GM12878 (cell line): Measurements from ENCODE around the gene CHST8. TPM values are rescaled to one million over a fixed set of nuclear protein-coding genes. Genes with fewer than 3 reads are reported as not detected.

Experiments
- ATAC-seq: fragments of 200-7000 bp; cut with Tn5 transposase; 3 replicates; pipeline ENCODE4 v1.9.1; 2020; ENCODE audit warnings: mild to moderate bottlenecking, moderate library complexity
- BruUV-seq: library from RNA; stranded (reverse); fragments of 400-500 nt; replicated peaks from 2 replicates; lab custom pipeline; 2021; lab: Mats Ljungman, UMichigan
- CTCF ChIA-PET: fragments of 300-600 bp; sonication (Branson Sonifier 250); formaldehyde crosslinking; extraction: SDS; loops from one replicate; lab custom pipeline; 2021; ENCODE audit warnings: inconsistent platforms; lab: Yijun Ruan, JAX
- POLR2A ChIA-PET: fragments of 350-600 bp; formaldehyde crosslinking; extraction: SDS; loops from one replicate; lab custom pipeline; 2021; ENCODE audit warnings: inconsistent platforms; lab: Charles Lee
- RAD21 ChIA-PET: fragments of 300-600 bp; sonication (Branson Sonifier 250); formaldehyde crosslinking; loops from one replicate; lab custom pipeline; 2023; ENCODE audit warnings: antibody characterized with exemption; ENCODE audit not compliant: unreplicated experiment; lab: Charles Lee
- SMC1A ChIA-PET: fragments of 300-600 bp; sonication (Branson Sonifier 250); formaldehyde crosslinking; loops from one replicate; lab custom pipeline; 2023; ENCODE audit not compliant: unreplicated experiment, uncharacterized antibody; lab: Charles Lee
- DNase-seq: peaks from one replicate; pipeline ENCODE4 v3.0.0-alpha.2; 2011; ENCODE audit warnings: low read depth, low spot score
- FAIRE-seq: peaks from 3 replicates; lab custom pipeline; 2011; peaks lifted over from hg19 to GRCh38; lab: Jason Lieb, UNC
- H2AFZ ChIP-seq: 2 replicates; pipeline ENCODE4 v1.6.0; 2011; ENCODE audit warnings: low read depth, low read length, control low read depth; ENCODE audit not compliant: control insufficient read depth
- H3K27ac ChIP-seq: 2 replicates; pipeline ENCODE4 v1.5.1; 2011; ENCODE audit warnings: control low read depth; ENCODE audit not compliant: control insufficient read depth, insufficient read depth
- H3K27me3 ChIP-seq, 2 experiments: replicated peaks in 1 of 2; 2 replicates each; pipeline versions ENCODE4 v1.6.0 to v1.6.1; 2011; ENCODE audit warnings: low read length in 1 of 2; ENCODE audit not compliant: control insufficient read depth in 2 of 2, insufficient read depth in 2 of 2
- H3K36me3 ChIP-seq, 2 experiments: 2 replicates each; pipeline ENCODE4 v1.5.1; 2011; ENCODE audit warnings: low read length in 1 of 2; ENCODE audit not compliant: control insufficient read depth in 2 of 2, insufficient read depth in 2 of 2
- H3K4me1 ChIP-seq: 2 replicates; pipeline ENCODE4 v1.6.1; 2011; ENCODE audit warnings: mild to moderate bottlenecking, low read length, moderate library complexity, mixed read lengths; ENCODE audit not compliant: control insufficient read depth, insufficient read depth
- H3K4me2 ChIP-seq: 2 replicates; pipeline ENCODE4 v1.6.0; 2011; ENCODE audit warnings: control low read depth; ENCODE audit not compliant: control insufficient read depth, insufficient read depth
- H3K4me3 ChIP-seq: fragments of 200-600 bp; sonication (generic); 2 replicates; pipeline ENCODE4 v1.5.1; 2016
- H3K79me2 ChIP-seq: 2 replicates; pipeline ENCODE4 v1.6.0; 2011; ENCODE audit warnings: low read length; ENCODE audit not compliant: control insufficient read depth, insufficient read depth
- H3K9ac ChIP-seq: 2 replicates; pipeline ENCODE4 v1.8.0; 2011; ENCODE audit warnings: low read length, control low read depth, mixed read lengths; ENCODE audit not compliant: control insufficient read depth, insufficient read depth
- H3K9me3 ChIP-seq: replicated peaks from 3 replicates; pipeline ENCODE4 v1.5.1; 2011; ENCODE audit warnings: mild to moderate bottlenecking, low read length; ENCODE audit not compliant: control insufficient read depth, insufficient read depth
- H4K20me1 ChIP-seq: 2 replicates; pipeline ENCODE4 v1.6.0; 2011; ENCODE audit not compliant: control insufficient read depth, insufficient read depth
- BACH1 ChIP-seq: fragments of 450-650 bp; IDR thresholded peaks from 2 replicates; pipeline ENCODE4 v1.6.1; 2017; ENCODE audit warnings: mild to moderate bottlenecking, borderline replicate concordance
- CBFB ChIP-seq: IDR thresholded peaks from 2 replicates; pipeline ENCODE4 v1.6.1; 2016; ENCODE audit warnings: antibody characterized with exemption, low read depth
- CBX3 ChIP-seq: fragments of 200-600 bp; sonication (generic); IDR thresholded peaks from 2 replicates; pipeline ENCODE4 v1.6.1; 2016; ENCODE audit warnings: low read depth, borderline replicate concordance
- E2F8 ChIP-seq: fragments of 450-650 bp; IDR thresholded peaks from 2 replicates; pipeline ENCODE4 v1.6.1; 2018; ENCODE audit warnings: mild to moderate bottlenecking, low read depth, moderate library complexity; ENCODE audit not compliant: partially characterized antibody
- FOXK2 ChIP-seq: fragments of 450-650 bp; IDR thresholded peaks from 2 replicates; pipeline ENCODE4 v1.6.1; 2017; ENCODE audit warnings: mild to moderate bottlenecking, moderate library complexity
- JUNB ChIP-seq: IDR thresholded peaks from 2 replicates; pipeline ENCODE4 v1.6.1; 2016; ENCODE audit warnings: antibody characterized with exemption, mild to moderate bottlenecking
- MAX ChIP-seq: IDR thresholded peaks from 2 replicates; pipeline ENCODE4 v1.6.1; 2012; ENCODE audit warnings: low read depth, low read length, improper control_type of control experiment
- NFIC ChIP-seq: IDR thresholded peaks from 2 replicates; pipeline ENCODE4 v1.6.1; 2012; ENCODE audit warnings: low read depth, mild to moderate bottlenecking, inconsistent platforms, low read length, moderate library complexity
- NR2C1 ChIP-seq: fragments of 450-650 bp; IDR thresholded peaks from 2 replicates; pipeline ENCODE4 v1.6.1; 2017; ENCODE audit warnings: antibody characterized with exemption, mild to moderate bottlenecking, moderate library complexity
- RB1 ChIP-seq: fragments of 450-650 bp; formaldehyde crosslinking; IDR thresholded peaks from 2 replicates; pipeline ENCODE4 v1.6.1; 2017; ENCODE audit warnings: mild to moderate bottlenecking, borderline replicate concordance
- SIN3A ChIP-seq: IDR thresholded peaks from 2 replicates; pipeline ENCODE4 v1.6.1; 2012; ENCODE audit warnings: low read depth, low read length, improper control_type of control experiment
- SREBF1 ChIP-seq: IDR thresholded peaks from 2 replicates; pipeline ENCODE4 v1.6.1; 2012; ENCODE audit warnings: mild to moderate bottlenecking, low read length
- TCF3 ChIP-seq: IDR thresholded peaks from 2 replicates; pipeline ENCODE4 v1.6.1; 2012; ENCODE audit warnings: low read depth, mild to moderate bottlenecking, low read length, borderline replicate concordance; ENCODE audit not compliant: insufficient read depth
- YY1 ChIP-seq: IDR thresholded peaks from 2 replicates; pipeline ENCODE4 v1.6.1; 2011; ENCODE audit warnings: low read depth, mild to moderate bottlenecking, low read length
- ZBTB33 ChIP-seq: fragments of 450-650 bp; IDR thresholded peaks from 2 replicates; pipeline ENCODE4 v1.6.1; 2017; ENCODE audit warnings: mild to moderate bottlenecking
- ZBTB4 ChIP-seq: fragments of 450-650 bp; formaldehyde crosslinking; IDR thresholded peaks from 2 replicates; pipeline ENCODE4 v1.4.0; 2022; ENCODE audit warnings: mild to moderate bottlenecking, moderate library complexity
- ZNF217 ChIP-seq: fragments of 450-650 bp; IDR thresholded peaks from 2 replicates; pipeline ENCODE4 v1.6.1; 2017; ENCODE audit warnings: antibody characterized with exemption, mild to moderate bottlenecking
- WGBS: methylation state at CpG from one replicate; pipeline ENCODE4 v1.1.6; 2016; ENCODE audit warnings: low lambda C conversion rate; ENCODE audit not compliant: insufficient replicate concordance, insufficient coverage; ENCODE audit errors: missing lambda C conversion rate; 5-methylcytosine and 5-hydroxymethylcytosine counted together
- in situ Hi-C: fragments of 300-500 bp; cut with MboI; formaldehyde crosslinking; loops from 9 replicates; pipeline ENCODE4 v1.14.3; 2018; ENCODE audit warnings: mixed read lengths
- intact Hi-C: fragments of 100-400 bp; cut with micrococcal nuclease; formaldehyde crosslinking; loops from one replicate; pipeline ENCODE4 v1.14.2; 2022; ENCODE audit not compliant: unreplicated experiment
- polyA plus RNA-seq, 11 experiments: library from polyadenylated mRNA; depleted of rRNA in 4 of 11; unstranded in 6 of 11; stranded (reverse) in 5 of 11; fragments of >200 nt; fragmentation: Nextera tagmentation in 4 of 11; fragmentation: Illumina TruSeq in 1 of 11; extraction: Ambion mirVana in 4 of 11; extraction: Trizol in 1 of 11; gene quantifications; 1 replicate in 1 of 11; 2 replicates in 10 of 11; pipeline versions ENCODE4 v1.2.1 to v1.2.3, GENCODE V29; 2011 to 2016; ENCODE audit warnings: inconsistent platforms in 2 of 11, missing spikeins in 2 of 11, low read depth in 1 of 11
- total RNA-seq, 4 experiments: library from RNA; depleted of rRNA in 3 of 4; stranded (reverse); fragments of >200 nt in 3 of 4; fragmentation: Illumina TruSeq in 1 of 4; extraction: Trizol in 1 of 4; gene quantifications; 2 replicates each; pipeline versions ENCODE4 v1.2.1 to v1.2.3, GENCODE V29; 2013 to 2021

Gene CHST8
- total and polyA plus RNA-seq, 10 of the 15 experiments (the other 5 are each of a cell fraction or from before 2014, with no cell fraction given): 0.06 TPM; not detected in 9

GRCh38 chr19:33775731-33776487, 154.2 kb downstream of the CHST8 start:
- RAD21 ChIA-PET: no interaction called here
- POLR2A ChIA-PET: no interaction called here
- WGBS: 25% methylated on average over 8 of the region's 9 CpGs
- DNase-seq: no peak
- Histone ChIP-seq H3K27ac (no peak overlapping the region), H2AFZ (no peak overlapping the region), H3K79me2 (no peaks in the 10 kb centered on the region), H3K9ac (no peak overlapping the region), H3K9me3 (no peaks in the 10 kb centered on the region), H3K4me1 (no peaks in the 10 kb centered on the region), H4K20me1 (no peaks in the 10 kb centered on the region), H3K4me2 (no peak overlapping the region), H3K36me3 (no peaks in the 10 kb centered on the region), H3K27me3 (peaks cover 0 to 3% of the 10 kb centered on the region in 2 experiments; a peak in 2 of 4 replicates), H3K4me3 (no peak overlapping the region)
- no peak for ATAC-seq
- FAIRE-seq: no peak
- SMC1A ChIA-PET: no interaction called here
- intact Hi-C loops (loop anchor here (5.0 kb wide), 1 partner anchor 221 kb away; no protein-coding TSS in a partner anchor), in situ Hi-C loops (loop anchor here (25.0 kb wide), 1 partner anchor 936 kb away; no protein-coding TSS in a partner anchor)
- no TSS peak for BruUV-seq
- CTCF ChIA-PET: interaction anchor here (1.6 kb wide), 1 partner anchor 29 kb away, joined by 6 read pairs; no protein-coding TSS in a partner anchor
- TF ChIP-seq NR2C1: no peak
- no peak for TF ChIP-seq YY1
- no peak for TF ChIP-seq ZNF217
- no peak for TF ChIP-seq FOXK2
- no peak for TF ChIP-seq SREBF1
- no peak for TF ChIP-seq CBFB
- TF ChIP-seq CBX3: no peak
- TF ChIP-seq ZBTB33: no peak
- TF ChIP-seq BACH1: no peak
- no peak for TF ChIP-seq E2F8
- TF ChIP-seq RB1: no peak
- no peak for TF ChIP-seq ZBTB4 (CRISPR knock-in tag)
- TF ChIP-seq NFIC: no peak
- TF ChIP-seq JUNB: no peak
- no peak for TF ChIP-seq MAX
- TF ChIP-seq TCF3: no peak
- no peak for TF ChIP-seq SIN3A
